Stomach (tissue), 4 donors: ENCODE data around the gene MALT1.

Source experiments
- CTCF ChIP-seq, 7 experiments: fragments of 450-650 bp in 4 of 7; fragments of 200-600 bp in 3 of 7; sonication (generic) in 3 of 7; IDR thresholded peaks; one replicate each; pipeline ENCODE4 v1.5.1; 2016 to 2019; ENCODE audit warnings: antibody characterized with exemption in 7 of 7, control low read depth in 2 of 7, mild to moderate bottlenecking in 1 of 7
- POLR2A ChIP-seq, 4 donors: fragments of 450-650 bp; IDR thresholded peaks; one replicate each; pipeline ENCODE4 v1.6.1; 2016; ENCODE audit warnings: antibody characterized with exemption in 4 of 4, control low read depth in 2 of 4, mild to moderate bottlenecking in 1 of 4, moderate library complexity in 1 of 4

- no peak for TF ChIP-seq CTCF (IDR thresholded peaks at IDR 0.05)
- no peak for TF ChIP-seq POLR2A (IDR thresholded peaks at IDR 0.05)
These were observed 11.3 kb downstream of the MALT1 start for GRCh38 chr18:58682429-58683069.
